Measurements from ENCODE around the gene MOGAT3. TPM values are rescaled to one million over a fixed set of nuclear protein-coding genes. Genes with fewer than 3 reads are reported as not detected.

MOGAT3 gene
- polyA plus RNA-seq, 1 donor (not counting 4 experiments of a cell fraction or from before 2014, with no cell fraction given), result not detected

- Histone ChIP-seq H3K79me2 (ENCODE audit: control insufficient read depth, insufficient read depth, low read length) (no peaks in the 10 kb centered on the region), H3K9me1 (ENCODE audit: control insufficient read depth, extremely low read depth, insufficient read depth, low read length) (no peaks in the 10 kb centered on the region), H2AFZ (ENCODE audit: control insufficient read depth, low read length) (no peak overlapping the region), H3K4me2 (ENCODE audit: control insufficient read depth, extremely low read depth, insufficient read depth, low read depth, low read length) (no peak overlapping the region), H3K9me3 (ENCODE audit: control insufficient read depth, low read depth, low read length) (no peaks in the 10 kb centered on the region), H3K9ac (ENCODE audit: control insufficient read depth, extremely low read depth, insufficient read depth, low read length) (no peak overlapping the region), H3K4me1 (ENCODE audit: control insufficient read depth, extremely low read depth, insufficient read depth, low read length) (no peaks in the 10 kb centered on the region), H3K4me3 (ENCODE audit: control insufficient read depth in 2 of 3, extremely low read depth in 1 of 3, insufficient read depth in 2 of 3, low read depth in 1 of 3, low read length in 3 of 3) (no peak overlapping the region), H3K27ac (ENCODE audit: control insufficient read depth, insufficient read depth, low read length) (no peak overlapping the region), H4K20me1 (ENCODE audit: control insufficient read depth, extremely low read depth, insufficient read depth, low read length) (no peaks in the 10 kb centered on the region), H3K27me3 (ENCODE audit: control insufficient read depth, extremely low read depth, insufficient read depth, low read length) (peaks cover 31% of the 10 kb centered on the region), H3K36me3 (ENCODE audit: control insufficient read depth in 2 of 2, extremely low read depth in 1 of 2, insufficient read depth in 2 of 2, low read length in 2 of 2) (peaks cover 0 to 4% of the 10 kb centered on the region in 2 experiments)
- no peak for TF ChIP-seq EZH2 (IDR thresholded peaks at IDR 0.05; ENCODE audit: low read length)
- TF ChIP-seq, protein P1, sequence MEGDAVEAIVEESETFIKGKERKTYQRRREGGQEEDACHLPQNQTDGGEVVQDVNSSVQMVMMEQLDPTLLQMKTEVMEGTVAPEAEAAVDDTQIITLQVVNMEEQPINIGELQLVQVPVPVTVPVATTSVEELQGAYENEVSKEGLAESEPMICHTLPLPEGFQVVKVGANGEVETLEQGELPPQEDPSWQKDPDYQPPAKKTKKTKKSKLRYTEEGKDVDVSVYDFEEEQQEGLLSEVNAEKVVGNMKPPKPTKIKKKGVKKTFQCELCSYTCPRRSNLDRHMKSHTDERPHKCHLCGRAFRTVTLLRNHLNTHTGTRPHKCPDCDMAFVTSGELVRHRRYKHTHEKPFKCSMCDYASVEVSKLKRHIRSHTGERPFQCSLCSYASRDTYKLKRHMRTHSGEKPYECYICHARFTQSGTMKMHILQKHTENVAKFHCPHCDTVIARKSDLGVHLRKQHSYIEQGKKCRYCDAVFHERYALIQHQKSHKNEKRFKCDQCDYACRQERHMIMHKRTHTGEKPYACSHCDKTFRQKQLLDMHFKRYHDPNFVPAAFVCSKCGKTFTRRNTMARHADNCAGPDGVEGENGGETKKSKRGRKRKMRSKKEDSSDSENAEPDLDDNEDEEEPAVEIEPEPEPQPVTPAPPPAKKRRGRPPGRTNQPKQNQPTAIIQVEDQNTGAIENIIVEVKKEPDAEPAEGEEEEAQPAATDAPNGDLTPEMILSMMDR (optimal IDR thresholded peaks at IDR 0.05 in 1 of 3, IDR thresholded peaks at IDR 0.05 in 1 of 3, conservative IDR thresholded peaks at IDR 0.05 in 1 of 3; ENCODE audit: extremely low read depth in 1 of 3, insufficient read depth in 2 of 3, low read length in 3 of 3), result no peak
- FAIRE-seq (no peak), DNase-seq (ENCODE audit: low read depth, low spot score) (no peak)
- dilution Hi-C loops (cut with MboI; ENCODE audit: extremely low pct_ligation_motif_present, low sequenced_read_pairs), result no loop called here
These were observed 1.7 kb upstream of the MOGAT3 start for GRCh38 chr7:101202603-101202918.

DNA sequence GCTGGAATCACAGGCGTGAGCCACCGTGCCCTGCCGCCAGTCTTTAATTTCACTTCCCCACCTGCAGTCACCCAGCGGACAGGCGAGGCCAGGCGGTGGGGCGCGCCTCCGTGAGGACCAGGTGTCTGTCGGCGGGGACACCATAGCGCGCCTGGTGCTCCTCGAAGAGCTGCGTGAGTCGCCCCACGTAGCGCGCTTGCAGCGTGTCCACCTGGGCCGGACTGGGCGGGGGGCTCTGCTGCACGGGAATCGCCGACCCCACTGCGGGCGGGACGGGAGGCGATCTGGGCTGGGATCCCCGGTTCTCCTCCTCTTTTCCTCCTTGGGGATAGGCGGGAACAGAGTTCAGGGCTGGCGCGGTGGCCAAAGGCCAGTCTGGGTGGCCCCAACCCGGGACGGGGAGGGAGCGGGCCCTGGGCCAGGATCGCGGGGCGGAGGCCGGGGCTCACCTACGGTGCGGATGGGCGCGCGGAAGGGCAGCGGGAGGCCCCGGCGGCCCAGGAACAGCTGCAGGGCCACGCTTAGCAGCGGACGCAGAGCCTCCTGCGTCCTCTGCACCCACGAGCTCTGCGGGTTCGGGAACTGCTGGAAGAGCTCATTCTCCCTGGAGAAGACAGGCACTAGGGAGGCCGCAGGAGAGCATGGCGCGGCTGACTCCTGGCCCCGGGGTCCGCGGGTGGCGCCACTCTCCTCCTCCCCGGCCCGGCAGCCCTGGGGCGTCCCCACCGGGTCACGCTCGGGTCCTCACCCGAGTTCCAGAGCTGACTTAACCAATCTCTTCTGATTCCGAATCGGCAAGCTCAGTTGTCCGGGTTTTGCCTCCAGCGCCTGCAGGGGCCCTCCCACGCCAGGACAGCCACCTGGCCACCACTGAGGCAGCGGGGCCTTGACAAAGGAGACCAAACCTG, 1.1 kb upstream of the MOGAT3 start:
- dilution Hi-C loops (cut with MboI; ENCODE audit: extremely low pct_ligation_motif_present, low sequenced_read_pairs), result no loop called here
- Histone ChIP-seq H3K9me1 (ENCODE audit: control insufficient read depth, extremely low read depth, insufficient read depth, low read length) (no peaks in the 10 kb centered on the region), H3K36me3 (ENCODE audit: control insufficient read depth in 2 of 2, extremely low read depth in 1 of 2, insufficient read depth in 2 of 2, low read length in 2 of 2) (peaks cover 0 to 4% of the 10 kb centered on the region in 2 experiments), H3K27ac (ENCODE audit: control insufficient read depth, insufficient read depth, low read length) (no peak overlapping the region), H3K4me3 (ENCODE audit: control insufficient read depth in 2 of 3, extremely low read depth in 1 of 3, insufficient read depth in 2 of 3, low read depth in 1 of 3, low read length in 3 of 3) (peak overlapping the region in 1 of 3 experiments; percentile 37), H3K79me2 (ENCODE audit: control insufficient read depth, insufficient read depth, low read length) (no peaks in the 10 kb centered on the region), H3K9me3 (ENCODE audit: control insufficient read depth, low read depth, low read length) (no peaks in the 10 kb centered on the region), H2AFZ (ENCODE audit: control insufficient read depth, low read length) (no peak overlapping the region), H3K4me1 (ENCODE audit: control insufficient read depth, extremely low read depth, insufficient read depth, low read length) (no peaks in the 10 kb centered on the region), H3K27me3 (ENCODE audit: control insufficient read depth, extremely low read depth, insufficient read depth, low read length) (peaks cover 31% of the 10 kb centered on the region), H3K9ac (ENCODE audit: control insufficient read depth, extremely low read depth, insufficient read depth, low read length) (no peak overlapping the region), H3K4me2 (ENCODE audit: control insufficient read depth, extremely low read depth, insufficient read depth, low read depth, low read length) (peak overlapping the region; percentile 27), H4K20me1 (ENCODE audit: control insufficient read depth, extremely low read depth, insufficient read depth, low read length) (no peaks in the 10 kb centered on the region)
- peak; percentile 68 for TF ChIP-seq EZH2 (IDR thresholded peaks at IDR 0.05; ENCODE audit: low read length)
- TF ChIP-seq, protein P1 (optimal IDR thresholded peaks at IDR 0.05 in 1 of 3, IDR thresholded peaks at IDR 0.05 in 1 of 3, conservative IDR thresholded peaks at IDR 0.05 in 1 of 3; ENCODE audit: extremely low read depth in 1 of 3, insufficient read depth in 2 of 3, low read length in 3 of 3), result no peak
- DNase-seq (ENCODE audit: low read depth, low spot score) (no peak), FAIRE-seq (no peak)

Measured in keratinocyte (primary cell).